ENCODE data around the gene SORL1. TPM values are rescaled to one million over a fixed set of nuclear protein-coding genes. Genes with fewer than 3 reads are reported as not detected.

Gene SORL1
- total RNA-seq, 1 donor from 2014 or later, result 13.8 TPM

- no peak overlapping the region for H3K4me3 Mint-ChIP-seq
- no peaks in the 10 kb centered on the region for H3K27me3 Mint-ChIP-seq (ENCODE audit: low read depth)
- no peak overlapping the region for H3K27ac Mint-ChIP-seq (ENCODE audit: unreplicated experiment)
These were observed 34.5 kb upstream of the SORL1 start for GRCh38 chr11:121417607-121418006.

DNA sequence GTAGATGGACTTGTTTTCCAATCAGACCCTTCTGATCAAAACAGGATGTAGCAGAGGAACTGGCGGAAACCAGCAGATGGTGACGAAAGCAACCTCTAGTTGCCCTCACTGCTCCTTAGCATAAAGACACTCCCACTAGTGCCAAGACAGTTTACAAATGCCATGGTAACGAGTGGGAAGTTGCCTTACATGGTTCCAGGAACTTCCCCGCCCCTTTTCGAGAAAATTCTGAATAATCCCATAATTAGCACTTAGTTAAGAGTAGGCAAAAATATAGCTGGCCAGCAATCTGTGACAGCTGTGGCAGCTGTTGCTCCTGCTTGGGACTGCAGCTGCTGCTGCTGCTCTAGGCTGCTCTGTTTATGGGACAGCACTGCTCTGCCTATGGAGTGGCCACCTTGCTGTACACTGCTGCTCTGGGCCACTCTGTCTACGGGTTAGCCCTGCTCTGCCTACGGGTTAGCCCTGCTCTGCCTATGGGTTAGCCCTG lies 33.4 kb upstream of the SORL1 start:
- Mint-ChIP-seq H3K4me1 (peaks cover 5% of the 10 kb centered on the region), H3K36me3 (ENCODE audit: low read depth) (no peaks in the 10 kb centered on the region), H3K9me3 (no peaks in the 10 kb centered on the region), H3K27me3 (ENCODE audit: low read depth) (no peaks in the 10 kb centered on the region), H3K27ac (ENCODE audit: unreplicated experiment) (no peak overlapping the region), H3K4me3 (no peak overlapping the region)
- TF ChIP-seq, protein P1, sequence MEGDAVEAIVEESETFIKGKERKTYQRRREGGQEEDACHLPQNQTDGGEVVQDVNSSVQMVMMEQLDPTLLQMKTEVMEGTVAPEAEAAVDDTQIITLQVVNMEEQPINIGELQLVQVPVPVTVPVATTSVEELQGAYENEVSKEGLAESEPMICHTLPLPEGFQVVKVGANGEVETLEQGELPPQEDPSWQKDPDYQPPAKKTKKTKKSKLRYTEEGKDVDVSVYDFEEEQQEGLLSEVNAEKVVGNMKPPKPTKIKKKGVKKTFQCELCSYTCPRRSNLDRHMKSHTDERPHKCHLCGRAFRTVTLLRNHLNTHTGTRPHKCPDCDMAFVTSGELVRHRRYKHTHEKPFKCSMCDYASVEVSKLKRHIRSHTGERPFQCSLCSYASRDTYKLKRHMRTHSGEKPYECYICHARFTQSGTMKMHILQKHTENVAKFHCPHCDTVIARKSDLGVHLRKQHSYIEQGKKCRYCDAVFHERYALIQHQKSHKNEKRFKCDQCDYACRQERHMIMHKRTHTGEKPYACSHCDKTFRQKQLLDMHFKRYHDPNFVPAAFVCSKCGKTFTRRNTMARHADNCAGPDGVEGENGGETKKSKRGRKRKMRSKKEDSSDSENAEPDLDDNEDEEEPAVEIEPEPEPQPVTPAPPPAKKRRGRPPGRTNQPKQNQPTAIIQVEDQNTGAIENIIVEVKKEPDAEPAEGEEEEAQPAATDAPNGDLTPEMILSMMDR (conservative IDR thresholded peaks at IDR 0.05), result no peak
- no peak for DNase-seq (ENCODE audit: low read depth, low spot score)

More at GRCh38 chr11:121417607-121418006, 34.5 kb upstream of the SORL1 start:
- no peak for DNase-seq (ENCODE audit: low read depth, low spot score)
- TF ChIP-seq, protein P1 (conservative IDR thresholded peaks at IDR 0.05), result no peak
- peaks cover 5% of the 10 kb centered on the region for H3K4me1 Mint-ChIP-seq
- no peaks in the 10 kb centered on the region for H3K9me3 Mint-ChIP-seq
- H3K36me3 Mint-ChIP-seq (ENCODE audit: low read depth), result no peaks in the 10 kb centered on the region

DNA sequence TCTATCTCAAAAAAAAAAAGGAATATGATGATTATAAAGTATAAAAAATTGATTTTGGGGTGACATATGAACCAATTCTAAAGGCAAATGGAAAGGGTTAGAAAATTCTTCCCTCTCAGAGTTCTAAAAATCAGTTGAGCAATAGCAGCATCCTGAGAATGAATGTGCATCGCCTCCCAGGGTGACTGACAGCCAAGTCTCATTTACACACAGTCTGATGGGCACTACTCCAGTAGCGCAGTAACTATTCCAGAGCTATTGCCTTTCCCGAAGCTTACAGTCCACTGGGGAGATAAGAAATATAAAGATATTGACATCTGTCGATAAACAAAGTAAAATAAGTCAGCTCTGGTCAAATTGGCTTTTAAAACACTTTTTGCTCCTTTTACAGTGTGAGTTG lies 32.3 kb upstream of the SORL1 start:
- Mint-ChIP-seq H3K4me3 (no peak overlapping the region), H3K27me3 (ENCODE audit: low read depth) (no peaks in the 10 kb centered on the region), H3K27ac (ENCODE audit: unreplicated experiment) (no peak overlapping the region), H3K9me3 (no peaks in the 10 kb centered on the region), H3K36me3 (ENCODE audit: low read depth) (peaks cover 2% of the 10 kb centered on the region), H3K4me1 (peaks cover 5% of the 10 kb centered on the region)
- no peak for DNase-seq (ENCODE audit: low read depth, low spot score)
- TF ChIP-seq, protein P1 (conservative IDR thresholded peaks at IDR 0.05), result no peak

DNA sequence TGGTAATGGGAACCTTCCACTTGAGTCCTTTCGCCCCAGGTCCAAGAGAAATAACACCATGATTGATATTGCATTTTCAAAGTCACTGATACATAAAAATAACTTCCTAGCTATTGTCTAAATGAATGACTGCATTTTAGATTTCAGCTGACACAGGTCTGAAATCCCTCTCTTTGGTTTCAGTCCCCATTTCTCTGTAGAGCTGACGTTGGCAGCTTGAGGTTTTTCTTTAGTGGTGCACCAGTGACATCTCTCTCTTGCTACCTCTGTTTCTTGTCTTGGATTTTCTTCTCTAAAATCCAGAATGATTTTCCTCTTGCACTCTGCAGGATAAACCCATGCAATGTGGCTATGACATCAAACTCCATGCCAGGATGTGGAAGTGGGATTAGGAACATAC lies 31.7 kb upstream of the SORL1 start:
- no peaks in the 10 kb centered on the region for H3K27me3 Mint-ChIP-seq (ENCODE audit: low read depth)
- no peak overlapping the region for H3K27ac Mint-ChIP-seq (ENCODE audit: unreplicated experiment)
- no peak for DNase-seq (ENCODE audit: low read depth, low spot score)
- H3K9me3 Mint-ChIP-seq, result no peaks in the 10 kb centered on the region
- peaks cover 5% of the 10 kb centered on the region for H3K4me1 Mint-ChIP-seq
- peaks cover 2% of the 10 kb centered on the region for H3K36me3 Mint-ChIP-seq (ENCODE audit: low read depth)
- TF ChIP-seq, protein P1 (conservative IDR thresholded peaks at IDR 0.05), result no peak
- no peak overlapping the region for H3K4me3 Mint-ChIP-seq

- peaks cover 5% of the 10 kb centered on the region for H3K4me1 Mint-ChIP-seq
- H3K27ac Mint-ChIP-seq (ENCODE audit: unreplicated experiment), result no peak overlapping the region
These were observed 30.8 kb upstream of the SORL1 start for GRCh38 chr11:121421149-121421901.

More at GRCh38 chr11:121421149-121421901, 30.8 kb upstream of the SORL1 start:
- H3K27me3 Mint-ChIP-seq (ENCODE audit: low read depth), result peaks cover 3% of the 10 kb centered on the region
- peaks cover 2% of the 10 kb centered on the region for H3K36me3 Mint-ChIP-seq (ENCODE audit: low read depth)
- TF ChIP-seq, protein P1 (conservative IDR thresholded peaks at IDR 0.05), result no peak
- no peak overlapping the region for H3K4me3 Mint-ChIP-seq
- DNase-seq (ENCODE audit: low read depth, low spot score), result no peak
- H3K9me3 Mint-ChIP-seq, result no peaks in the 10 kb centered on the region

Measured in neural crest cell (in vitro differentiated cells).